Neutrophil (primary cell): ENCODE measurements around the gene SYT10.

Experiments used
- H3K27ac ChIP-seq: fragments of 200-600 bp; sonication (generic); 2 replicates; pipeline ENCODE4 v1.5.1; 2016; ENCODE audit warnings: mild to moderate bottlenecking, moderate library complexity
- H3K27me3 ChIP-seq: fragments of 200-600 bp; sonication (generic); 2 replicates; pipeline ENCODE4 v1.6.0; 2016; ENCODE audit warnings: mild to moderate bottlenecking
- H3K36me3 ChIP-seq: fragments of 200-600 bp; sonication (generic); 2 replicates; pipeline ENCODE4 v1.5.1; 2017
- H3K4me1 ChIP-seq, 2 experiments: fragments of 200-600 bp in 1 of 2; sonication (generic) in 1 of 2; 1 replicate in 1 of 2; 2 replicates in 1 of 2; pipeline versions ENCODE4 v1.5.1 to v1.6.1; 2013 to 2016; ENCODE audit warnings: low read depth in 1 of 2, low read length in 1 of 2, mild to moderate bottlenecking in 1 of 2, moderate library complexity in 1 of 2; ENCODE audit not compliant: control insufficient read depth in 1 of 2, insufficient read depth in 1 of 2
- H3K4me3 ChIP-seq, 2 experiments: fragments of 200-600 bp in 1 of 2; sonication (generic) in 1 of 2; 1 replicate in 1 of 2; 2 replicates in 1 of 2; pipeline ENCODE4 v1.5.1; 2013 to 2016; ENCODE audit warnings: low read depth in 1 of 2, low read length in 1 of 2, mild to moderate bottlenecking in 1 of 2, moderate library complexity in 1 of 2
- H3K9me3 ChIP-seq: fragments of 200-600 bp; sonication (generic); 2 replicates; pipeline ENCODE4 v1.5.1; 2016
- CTCF ChIP-seq: fragments of 200-600 bp; sonication (generic); IDR thresholded peaks from 2 replicates; pipeline ENCODE4 v1.5.1; 2016; ENCODE audit warnings: antibody characterized with exemption

SYT10 gene

GRCh38 chr12:33438025-33438772 lies 1.4 kb downstream of the SYT10 start:
- H3K4me1 ChIP-seq = no peaks in the 10 kb centered on the region
- H3K27ac ChIP-seq = no peak overlapping the region
- TF ChIP-seq CTCF = no peak
- H3K27me3 ChIP-seq = peaks cover 70% of the 10 kb centered on the region
- no peak overlapping the region for H3K4me3 ChIP-seq
- no peaks in the 10 kb centered on the region for H3K9me3 ChIP-seq
- no peaks in the 10 kb centered on the region for H3K36me3 ChIP-seq

GRCh38 chr12:33437598-33437997 lies 2.0 kb downstream of the SYT10 start:
- Histone ChIP-seq H3K27me3 (peaks cover 70% of the 10 kb centered on the region), H3K36me3 (no peaks in the 10 kb centered on the region), H3K4me1 (no peaks in the 10 kb centered on the region), H3K27ac (no peak overlapping the region), H3K9me3 (no peaks in the 10 kb centered on the region), H3K4me3 (no peak overlapping the region)
- TF ChIP-seq CTCF = no peak

GRCh38 chr12:33432992-33433391 lies 6.6 kb downstream of the SYT10 start:
- Histone ChIP-seq H3K27ac (no peak overlapping the region), H3K36me3 (no peaks in the 10 kb centered on the region), H3K4me1 (no peaks in the 10 kb centered on the region), H3K9me3 (no peaks in the 10 kb centered on the region), H3K4me3 (no peak overlapping the region), H3K27me3 (peaks cover 26% of the 10 kb centered on the region)
- TF ChIP-seq CTCF = no peak

- Histone ChIP-seq H3K9me3 (no peaks in the 10 kb centered on the region), H3K4me3 (no peak overlapping the region), H3K27ac (no peak overlapping the region), H3K4me1 (no peaks in the 10 kb centered on the region), H3K36me3 (no peaks in the 10 kb centered on the region), H3K27me3 (peaks cover 12% of the 10 kb centered on the region)
- no peak for TF ChIP-seq CTCF
These were observed 8.0 kb downstream of the SYT10 start for GRCh38 chr12:33431648-33432047.

GRCh38 chr12:33429468-33429867 lies 10.2 kb downstream of the SYT10 start:
- Histone ChIP-seq H3K36me3 (no peaks in the 10 kb centered on the region), H3K4me3 (no peak overlapping the region), H3K27me3 (no peaks in the 10 kb centered on the region), H3K4me1 (no peaks in the 10 kb centered on the region), H3K9me3 (no peaks in the 10 kb centered on the region), H3K27ac (no peak overlapping the region)
- TF ChIP-seq CTCF = no peak
